Fibroblast of skin of scalp (primary cell): ENCODE results near the gene SMPD1.

ENCODE experiments used
- DNase-seq: peaks from one replicate; pipeline ENCODE4 v3.0.0-alpha.2; 2013

Gene SMPD1

DNA sequence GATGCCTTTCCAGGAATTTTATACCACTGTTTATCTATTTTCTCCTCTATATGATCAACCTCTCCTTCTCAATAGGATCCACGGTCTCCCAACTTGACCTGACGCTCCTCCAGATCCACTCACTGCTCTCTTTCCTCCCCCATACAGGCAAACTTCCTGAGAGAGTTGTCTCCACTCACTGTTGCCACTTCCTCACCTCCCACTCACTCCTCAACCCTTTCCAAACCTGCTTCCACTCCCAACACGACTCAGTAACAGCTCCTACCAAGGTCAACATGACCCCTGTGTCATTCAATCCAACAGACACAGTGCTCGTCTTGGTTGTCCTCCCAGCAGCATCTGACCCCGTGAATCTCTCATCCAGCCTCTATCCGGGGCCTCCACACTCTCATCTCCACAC is 25.5 kb downstream of the SMPD1 start:
- no peak for DNase-seq

GRCh38 chr11:6417907-6418556 is 27.8 kb downstream of the SMPD1 start:
- DNase-seq: no peak

- DNase-seq: no peak
Observed at GRCh38 chr11:6418557-6419008, 28.3 kb downstream of the SMPD1 start.

DNA sequence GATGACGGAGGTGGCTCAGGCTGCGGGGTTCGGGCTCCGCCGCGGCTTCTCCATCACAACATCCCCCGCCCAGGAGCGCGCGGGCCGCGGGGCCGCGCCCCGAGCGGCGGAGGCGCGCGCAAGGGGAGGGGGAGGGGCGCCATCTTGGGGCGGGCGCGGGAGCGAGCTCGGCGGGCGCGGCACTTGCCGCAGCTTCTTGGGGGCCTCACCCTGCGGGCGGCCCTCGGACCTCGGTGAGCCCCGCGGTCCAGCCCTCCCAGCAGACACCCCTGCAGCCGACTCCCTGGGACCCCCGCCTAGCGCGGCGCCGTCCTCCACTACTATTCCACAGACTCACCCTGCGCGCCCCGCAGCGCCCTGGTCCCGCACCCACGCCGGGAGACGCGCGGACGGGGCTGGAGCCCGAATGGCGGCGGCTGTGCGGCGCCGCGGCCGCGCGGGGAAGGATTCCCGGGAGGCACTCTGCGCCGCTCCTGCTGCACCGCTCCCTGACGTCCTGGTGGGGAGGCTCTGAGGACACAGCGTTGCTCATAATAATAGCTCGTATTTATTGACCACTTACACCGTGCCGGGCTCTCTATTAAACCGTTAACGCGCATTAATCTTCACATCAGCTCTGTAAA is 28.8 kb downstream of the SMPD1 start, which contains the start of gene APBB1:
Gene APBB1, minus strand, starts transcription at position 86 of the 623 bp plus-strand sequence. CDS start 7,747 bp downstream, outside the sequence.
- peak; percentile 62 for DNase-seq

GRCh38 chr11:6420677-6421076 is 30.4 kb downstream of the SMPD1 start:
- DNase-seq: no peak

- no peak for DNase-seq
Observed at GRCh38 chr11:6427516-6427915, 37.2 kb downstream of the SMPD1 start.

DNA sequence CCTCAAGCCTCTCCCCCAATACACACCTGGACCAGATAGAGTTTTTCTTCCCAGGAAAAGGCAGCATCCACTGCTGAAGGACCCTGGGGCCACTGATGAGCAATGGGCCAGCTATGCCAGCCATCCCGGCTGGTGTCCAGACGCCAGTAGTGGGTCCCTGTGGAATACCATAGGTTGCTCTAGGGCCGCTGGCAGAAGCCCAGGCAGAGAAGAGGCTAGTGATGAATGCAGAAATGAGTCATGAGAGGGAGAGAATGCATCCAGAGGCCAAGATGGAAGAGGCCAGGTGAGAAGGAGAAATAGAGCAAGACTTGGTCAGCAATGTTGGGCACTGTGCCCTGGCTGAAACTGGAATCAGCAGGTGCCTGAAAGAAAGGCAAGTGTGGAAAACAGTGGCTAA is 41.6 kb downstream of the SMPD1 start:
- DNase-seq: peak; percentile 76

- no peak for DNase-seq
Observed at GRCh38 chr11:6433998-6434660, 43.9 kb downstream of the SMPD1 start.

GRCh38 chr11:6437423-6437822 is 47.1 kb downstream of the SMPD1 start:
- DNase-seq: no peak

DNA sequence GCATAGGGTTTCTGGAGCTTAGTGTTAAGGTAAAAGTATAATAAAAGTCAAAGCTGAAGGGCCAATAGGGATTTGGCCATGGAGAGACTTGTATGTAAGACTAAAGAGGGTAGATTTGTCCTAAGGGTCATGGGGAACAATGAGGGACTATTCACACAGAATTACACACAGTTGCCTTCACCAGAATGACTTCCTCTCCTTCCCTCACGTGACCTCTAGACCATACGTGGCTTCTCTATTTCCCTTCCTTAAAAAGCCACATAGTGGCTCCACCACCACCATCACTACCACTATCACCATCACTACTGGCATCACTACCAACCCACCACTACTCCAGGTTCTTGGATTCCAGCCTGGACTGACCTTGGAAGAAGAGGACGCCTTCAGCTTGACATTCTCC is 47.7 kb downstream of the SMPD1 start:
- DNase-seq: no peak

DNA sequence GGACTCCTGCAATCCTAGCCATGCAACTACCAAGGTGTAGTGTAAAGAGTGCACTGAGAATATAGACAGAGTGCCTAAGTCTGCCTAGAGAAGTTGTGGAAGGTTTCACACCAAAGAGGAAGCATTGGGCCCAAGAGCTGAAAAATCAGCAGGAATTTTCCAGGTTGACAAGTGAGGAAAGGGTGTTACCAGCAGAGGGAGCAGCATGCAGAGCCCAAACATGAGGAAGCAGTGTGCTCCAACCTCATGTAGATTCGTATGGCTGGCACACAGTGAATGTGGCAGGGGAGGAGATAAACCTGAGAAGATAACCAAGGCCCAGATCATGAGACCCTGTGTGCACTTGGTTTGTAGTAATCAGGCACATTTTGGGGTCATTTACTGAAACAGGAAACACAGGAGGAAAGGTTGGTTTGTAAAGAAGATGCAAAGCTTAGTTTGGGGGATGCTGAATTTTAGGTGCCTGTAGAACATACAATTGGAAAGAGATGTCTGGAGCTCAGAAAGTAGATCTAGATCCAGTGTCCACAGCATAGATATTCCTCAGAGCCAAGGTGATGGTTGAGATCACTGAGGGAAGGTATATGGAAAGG is 48.8 kb downstream of the SMPD1 start:
- peak; percentile 57 for DNase-seq

- DNase-seq: no peak
Observed at GRCh38 chr11:6440906-6441358, 50.7 kb downstream of the SMPD1 start, which contains the start of gene HPX. Gene HPX, minus strand, starts transcription at chr11:6440987. Its CDS starts 24 bp downstream, at chr11:6440963.

GRCh38 chr11:6442441-6442840 is 52.2 kb downstream of the SMPD1 start:
- no peak for DNase-seq

DNA sequence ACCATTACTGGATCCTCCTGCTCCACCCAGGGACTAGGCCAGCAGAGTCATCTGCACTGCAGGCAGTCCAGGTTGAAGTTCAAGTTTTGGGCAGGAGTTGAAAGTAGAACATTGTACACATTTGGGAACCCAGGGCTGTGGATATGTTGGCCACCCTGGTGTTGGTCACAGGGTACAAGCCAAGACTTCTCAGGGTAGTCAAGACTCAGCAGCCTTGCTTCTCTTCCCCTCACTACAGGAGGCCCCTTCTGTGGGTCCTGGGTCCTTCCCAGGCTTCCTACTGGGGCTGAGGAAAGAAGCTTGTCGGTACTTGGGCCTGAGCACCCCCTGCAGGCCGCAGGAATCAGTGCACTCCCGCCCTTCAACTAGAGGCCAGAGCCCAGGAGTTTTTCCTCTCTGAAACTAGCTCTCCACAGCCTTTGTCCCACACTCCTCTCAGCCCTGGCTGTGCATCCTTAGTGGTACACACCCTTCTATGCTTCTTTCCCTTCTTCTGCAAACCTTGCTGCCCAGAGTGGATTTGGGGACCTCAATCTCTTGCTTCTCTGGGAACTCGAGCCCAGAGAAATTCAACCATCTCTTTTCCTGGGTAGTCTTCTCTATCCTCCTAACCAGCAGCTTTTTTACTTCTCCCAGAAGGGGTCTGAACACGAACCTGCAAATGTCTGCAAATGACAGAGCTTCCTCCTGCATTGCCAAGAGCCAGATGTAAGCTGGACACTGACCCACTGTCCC is 53.2 kb downstream of the SMPD1 start:
- DNase-seq: peak; percentile 54
